ENCODE measurements around the gene FGF3.

FGF3 gene

GRCh38 chr11:69807106-69807815 is 12.0 kb downstream of the FGF3 start:
- in situ Hi-C loops (cut with HindIII; ENCODE audit: low sequenced_read_pairs) = no loop called here

- in situ Hi-C loops (cut with HindIII; ENCODE audit: low sequenced_read_pairs) = no loop called here
Observed at GRCh38 chr11:69804769-69805508, 14.3 kb downstream of the FGF3 start.

DNA sequence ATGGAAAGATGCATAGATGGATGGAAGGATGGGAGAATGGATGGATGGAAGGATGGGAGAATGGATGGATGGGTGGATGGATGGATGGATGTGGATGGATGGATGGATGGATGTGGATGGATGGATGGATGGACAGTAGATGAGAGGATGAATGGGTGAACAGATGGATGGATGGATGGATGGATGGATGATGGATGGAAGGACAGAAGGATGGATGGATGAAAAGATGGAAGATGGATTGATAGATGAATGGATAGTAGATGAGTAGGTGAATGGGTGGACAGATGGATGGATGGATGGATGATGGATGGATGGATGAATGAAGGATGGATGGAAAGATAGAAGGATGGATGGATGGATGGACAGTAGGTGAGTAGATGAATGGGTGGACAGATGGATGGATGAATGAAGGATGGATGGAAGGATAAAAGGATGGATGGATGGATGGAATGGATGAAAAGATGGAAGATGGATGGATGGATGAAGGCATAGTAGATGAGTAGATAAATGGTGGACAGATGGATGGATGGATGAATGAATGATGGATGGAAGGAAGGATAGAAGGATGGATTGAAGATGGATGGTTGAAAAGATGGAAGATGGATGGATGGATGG is 15.5 kb downstream of the FGF3 start:
- in situ Hi-C loops (cut with HindIII; ENCODE audit: low sequenced_read_pairs) = no loop called here

DNA sequence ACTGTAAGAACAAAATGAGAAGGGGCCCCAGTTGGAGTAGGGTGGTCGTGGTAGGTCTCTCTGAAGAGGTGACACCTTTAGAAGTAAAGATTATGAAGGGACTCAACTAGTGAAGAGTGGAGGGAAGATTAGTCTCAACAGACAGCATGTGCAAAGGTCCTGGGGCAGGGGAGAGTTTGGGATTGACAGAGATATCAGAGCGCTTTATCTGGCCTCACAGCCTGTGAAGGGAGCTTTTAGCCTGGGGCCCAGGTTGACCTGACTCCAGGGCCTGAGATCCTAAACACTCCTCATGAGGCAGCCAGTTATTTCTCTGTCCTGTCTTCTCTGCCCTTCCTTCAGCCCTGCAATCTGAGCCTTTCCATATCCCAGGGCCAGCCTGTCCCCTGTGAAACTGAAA is 16.2 kb downstream of the FGF3 start:
- in situ Hi-C loops (cut with HindIII; ENCODE audit: low sequenced_read_pairs) = no loop called here

- in situ Hi-C loops (cut with HindIII; ENCODE audit: low sequenced_read_pairs) = no loop called here
Observed at GRCh38 chr11:69802590-69802989, 16.6 kb downstream of the FGF3 start.

- in situ Hi-C loops (cut with HindIII; ENCODE audit: low sequenced_read_pairs) = no loop called here
Observed at GRCh38 chr11:69801513-69802335, 17.5 kb downstream of the FGF3 start.

- in situ Hi-C loops (cut with HindIII; ENCODE audit: low sequenced_read_pairs) = no loop called here
Observed at GRCh38 chr11:69800278-69800677, 18.9 kb downstream of the FGF3 start.

DNA sequence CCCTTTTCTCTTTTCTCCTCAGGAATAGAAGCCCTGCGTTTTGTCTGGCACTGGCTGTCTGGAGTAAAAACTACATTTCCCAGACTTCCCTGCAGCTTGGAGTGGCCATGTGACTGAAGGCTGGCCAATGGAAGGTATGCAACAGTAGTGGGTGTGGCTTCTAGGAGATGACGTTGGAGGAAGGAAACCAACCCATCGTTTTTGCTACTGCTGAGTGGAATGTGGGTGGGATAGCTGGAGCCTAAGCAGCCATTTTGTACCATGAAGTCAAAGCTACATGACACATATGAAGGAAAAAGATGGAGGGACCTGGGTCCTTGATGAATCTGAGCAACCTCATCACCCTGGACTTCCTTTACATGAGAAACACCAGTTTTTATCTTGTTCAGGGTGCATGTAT is 19.6 kb downstream of the FGF3 start:
- in situ Hi-C loops (cut with HindIII; ENCODE audit: low sequenced_read_pairs) = no loop called here

GRCh38 chr11:69799097-69799496 is 20.1 kb downstream of the FGF3 start:
- in situ Hi-C loops (cut with HindIII; ENCODE audit: low sequenced_read_pairs) = no loop called here

DNA sequence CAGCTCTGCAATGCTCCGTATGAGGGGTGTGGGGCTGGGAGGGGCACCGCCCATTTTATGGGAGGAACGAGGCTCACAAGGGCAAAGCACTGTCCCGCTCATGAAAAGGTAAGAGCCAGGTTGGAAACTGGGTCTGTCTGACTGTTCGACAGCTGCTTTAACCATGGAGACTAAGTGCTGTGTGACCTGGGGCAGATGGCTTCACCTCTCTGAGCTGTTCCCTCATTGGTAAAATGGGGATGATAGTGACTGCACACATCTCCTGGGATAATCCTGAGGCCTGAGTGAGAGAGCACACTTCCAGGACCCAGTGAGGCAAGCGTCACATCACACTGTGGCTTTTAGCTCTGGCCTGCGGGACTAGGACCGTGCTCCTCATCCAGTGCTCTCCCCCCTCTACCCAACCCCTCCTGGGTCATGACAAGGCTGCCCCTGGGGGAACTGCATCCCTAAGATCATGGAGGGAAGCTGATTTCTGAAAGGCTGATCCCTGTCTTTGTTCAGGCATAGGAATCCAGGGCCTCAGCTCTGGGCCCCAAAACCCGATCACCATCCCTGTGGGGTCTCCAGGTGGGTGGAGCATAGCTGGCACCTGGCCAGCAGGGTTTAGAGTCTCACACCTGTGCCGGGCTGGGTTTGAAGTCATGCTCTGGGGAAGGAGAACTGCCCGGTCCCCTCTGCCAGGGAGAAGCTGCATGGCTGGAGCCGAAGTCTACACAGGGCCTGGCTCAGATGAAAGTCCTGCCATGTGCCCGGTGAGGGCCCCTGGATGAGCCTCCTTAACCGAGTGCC is 21.3 kb downstream of the FGF3 start:
- in situ Hi-C loops (cut with HindIII; ENCODE audit: low sequenced_read_pairs) = no loop called here

- in situ Hi-C loops (cut with HindIII; ENCODE audit: low sequenced_read_pairs) = no loop called here
Observed at GRCh38 chr11:69797156-69797555, 22.1 kb downstream of the FGF3 start.

- in situ Hi-C loops (cut with HindIII; ENCODE audit: low sequenced_read_pairs) = no loop called here
Observed at GRCh38 chr11:69796063-69796462, 23.2 kb downstream of the FGF3 start.

DNA sequence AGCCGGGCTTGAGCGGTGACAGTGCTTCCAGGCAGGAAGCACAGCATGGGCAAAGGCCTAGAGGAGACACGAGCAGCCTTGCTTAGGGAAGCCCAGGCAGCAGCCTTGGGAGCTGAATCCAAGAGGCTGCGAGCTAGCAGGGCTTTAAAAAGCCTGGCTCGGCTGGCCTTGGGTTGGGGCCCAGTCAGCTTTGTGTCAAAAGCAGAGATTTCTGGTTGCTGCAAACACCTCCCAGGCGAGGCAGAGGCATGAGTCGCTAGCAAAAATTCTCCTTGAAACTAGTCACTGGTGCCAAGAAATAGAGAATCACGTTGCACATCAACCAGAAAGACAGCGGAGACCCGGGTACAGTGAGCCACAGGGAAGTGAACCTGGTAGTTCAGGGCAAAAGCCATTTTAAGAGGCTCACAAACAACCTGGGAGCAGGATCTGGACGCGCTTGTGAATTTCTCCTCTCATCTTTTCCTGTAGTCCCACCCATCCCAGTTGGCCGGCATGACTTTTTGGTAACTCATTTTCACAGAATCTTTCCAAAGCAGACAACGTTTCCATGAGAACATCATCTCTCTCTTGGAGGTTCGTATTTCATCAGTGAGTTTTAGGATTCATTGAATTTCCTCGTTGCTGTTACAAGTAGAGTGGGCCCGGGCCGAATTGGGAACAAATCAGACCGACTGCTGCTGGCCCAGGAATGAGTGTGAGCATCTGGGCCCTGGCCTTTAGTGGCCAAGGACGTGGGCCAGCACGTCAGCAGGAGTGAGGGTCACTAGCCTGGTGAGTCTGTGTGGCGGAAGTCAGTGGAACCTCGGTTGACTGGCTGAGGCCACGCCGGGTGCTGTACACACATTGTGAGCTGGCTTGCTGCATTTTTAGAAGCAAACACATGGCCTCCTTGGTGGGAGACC is 27.7 kb downstream of the FGF3 start:
- in situ Hi-C loops (cut with HindIII; ENCODE audit: low sequenced_read_pairs) = no loop called here

GRCh38 chr11:69788956-69789355 is 30.3 kb downstream of the FGF3 start:
- in situ Hi-C loops (cut with HindIII; ENCODE audit: low sequenced_read_pairs) = no loop called here

DNA sequence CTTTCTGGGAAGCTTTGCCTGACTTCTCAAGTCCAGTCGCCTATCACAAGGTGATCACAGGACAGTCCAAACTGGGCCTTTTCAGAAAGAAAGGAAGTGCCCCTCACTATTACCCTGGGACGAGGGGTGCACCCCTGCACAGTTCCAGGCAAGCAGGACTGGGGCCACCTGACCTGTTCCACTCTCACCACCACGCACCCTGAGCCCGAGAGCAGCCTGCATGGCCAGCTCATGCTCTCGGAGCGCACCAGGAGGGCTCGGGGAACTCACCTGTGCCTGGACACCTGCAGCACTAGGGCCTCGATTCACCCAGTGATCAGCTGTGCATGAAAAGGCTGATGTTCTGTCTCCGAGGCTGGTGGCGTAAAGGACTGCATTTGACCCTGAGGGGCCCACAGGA is 31.3 kb downstream of the FGF3 start:
- in situ Hi-C loops (cut with HindIII; ENCODE audit: low sequenced_read_pairs) = no loop called here

DNA sequence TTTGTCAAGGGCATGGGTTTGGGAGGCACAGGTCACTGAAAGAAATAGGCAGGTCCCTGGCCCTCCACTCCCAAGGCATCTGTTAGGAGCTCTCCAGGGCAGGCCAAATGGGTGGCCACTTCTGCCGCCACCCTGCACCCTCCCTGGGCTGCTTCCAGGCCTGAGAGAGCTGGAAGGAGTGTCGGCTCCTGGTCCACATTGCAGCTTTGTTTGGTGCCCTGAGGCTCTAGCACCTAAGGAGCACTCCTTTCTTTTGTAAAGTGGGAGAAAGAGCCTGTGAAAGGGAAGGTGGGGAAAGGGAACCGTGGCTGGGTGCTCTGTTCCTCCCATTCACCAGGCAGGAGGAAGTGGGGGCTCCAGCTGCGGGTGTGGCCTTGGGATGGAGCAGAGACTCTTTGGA is 31.8 kb downstream of the FGF3 start:
- in situ Hi-C loops (cut with HindIII; ENCODE audit: low sequenced_read_pairs) = no loop called here

- in situ Hi-C loops (cut with HindIII; ENCODE audit: low sequenced_read_pairs) = no loop called here
Observed at GRCh38 chr11:69781241-69781640, 38.0 kb downstream of the FGF3 start.

GRCh38 chr11:69778373-69778772 is 40.8 kb downstream of the FGF3 start:
- in situ Hi-C loops (cut with HindIII; ENCODE audit: low sequenced_read_pairs) = no loop called here

DNA sequence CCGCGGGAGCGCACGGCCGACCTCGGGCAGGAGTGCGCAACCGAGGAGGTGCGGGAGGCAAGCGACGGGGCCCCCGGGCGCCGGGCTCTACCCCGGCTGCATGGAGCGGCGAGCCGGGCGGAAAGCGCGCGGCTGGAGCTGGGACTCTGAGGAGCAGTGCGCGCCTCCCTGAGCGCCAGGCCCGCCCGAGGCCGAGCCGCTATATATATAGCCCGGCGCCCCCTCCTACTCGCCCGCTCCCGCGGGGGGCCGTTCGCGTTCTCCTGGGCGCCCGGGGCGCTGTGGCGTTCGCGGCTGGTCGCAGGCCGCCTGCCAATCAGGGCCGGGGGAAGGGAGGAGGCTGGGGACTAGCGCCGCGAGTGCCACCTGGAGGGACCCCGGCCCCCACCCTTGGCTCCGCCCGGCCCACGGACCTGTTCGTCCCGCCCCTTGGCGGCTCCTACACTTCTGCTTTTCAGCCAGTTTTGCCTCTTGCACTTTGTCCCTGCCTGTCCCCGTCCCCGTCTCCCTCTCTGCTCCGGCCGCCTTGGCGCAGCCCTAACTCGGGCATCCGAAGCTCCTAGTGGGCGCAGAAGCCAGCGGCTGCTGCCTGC is 44.0 kb downstream of the FGF3 start, which contains the start of gene FGF4:
TSS of gene FGF4 (minus strand) at position 179 of the 593 bp plus-strand sequence. CDS start 257 bp downstream, outside the sequence.
- in situ Hi-C loops (cut with HindIII; ENCODE audit: low sequenced_read_pairs) = no loop called here

All from DLD1 (cell line).